WTC11 (cell line): ENCODE measurements around the gene SLC9C1. TPM values are rescaled to one million over a fixed set of nuclear protein-coding genes. Genes with fewer than 3 reads are reported as not detected.

ENCODE experiments used
- ATAC-seq: fragments of 200-7000 bp; cut with Tn5 transposase; 2 replicates; pipeline ENCODE4 v1.10.0; 2021; ENCODE audit warnings: mild to moderate bottlenecking, moderate library complexity
- CTCF ChIA-PET: fragments of 300-600 bp; sonication (Branson Sonifier 250); formaldehyde crosslinking; loops from one replicate; lab custom pipeline; 2021; ENCODE audit warnings: antibody characterized with exemption; lab: Charles Lee
- POLR2A ChIA-PET: fragments of 350-600 bp; sonication (Branson Sonifier 250); formaldehyde crosslinking; loops from one replicate; lab custom pipeline; 2021; ENCODE audit warnings: antibody characterized with exemption; lab: Charles Lee
- DNase-seq: peaks from one replicate; pipeline ENCODE4 v3.0.0; 2021; ENCODE audit warnings: low spot score
- H3K27ac Mint-ChIP-seq: 2 replicates; pipeline ENCODE4 v1.8.0; 2021; ENCODE audit warnings: mixed read lengths
- H3K27me3 Mint-ChIP-seq: 2 replicates; pipeline ENCODE4 v1.8.0; 2021; ENCODE audit warnings: low read depth, mild to moderate bottlenecking, moderate library complexity, mixed read lengths
- H3K36me3 Mint-ChIP-seq: 2 replicates; pipeline ENCODE4 v1.8.0; 2021; ENCODE audit warnings: mixed read lengths
- H3K4me1 Mint-ChIP-seq: 2 replicates; pipeline ENCODE4 v1.8.0; 2022; ENCODE audit warnings: mixed read lengths
- H3K4me3 Mint-ChIP-seq: 2 replicates; pipeline ENCODE4 v1.8.0; 2021; ENCODE audit warnings: mild to moderate bottlenecking, moderate library complexity, mixed read lengths
- H3K9me3 Mint-ChIP-seq: 2 replicates; pipeline ENCODE4 v1.8.0; 2021; ENCODE audit warnings: mixed read lengths
- CREB1 ChIP-seq: sonication (generic); formaldehyde crosslinking; IDR thresholded peaks from 2 replicates; pipeline ENCODE4 v1.8.0; 2023; ENCODE audit warnings: mild to moderate bottlenecking, missing genetic modification reagents
- ELF4 ChIP-seq: sonication (generic); formaldehyde crosslinking; IDR thresholded peaks from 2 replicates; pipeline ENCODE4 v1.8.1; 2022; ENCODE audit warnings: low read depth, mild to moderate bottlenecking, moderate library complexity, missing genetic modification reagents
- GABPB1 ChIP-seq: sonication (generic); formaldehyde crosslinking; IDR thresholded peaks from 2 replicates; pipeline ENCODE4 v1.8.1; 2023; ENCODE audit warnings: mild to moderate bottlenecking, missing genetic modification reagents
- GRHL2 ChIP-seq: fragments of 250-450 bp; sonication (Bioruptor Pico); IDR thresholded peaks from 2 replicates; pipeline ENCODE4 v1.8.0; 2022; ENCODE audit warnings: mild to moderate bottlenecking, moderate library complexity; ENCODE audit not compliant: insufficient replicate concordance, severe bottlenecking
- IRF1 ChIP-seq: sonication (generic); formaldehyde crosslinking; IDR thresholded peaks from 2 replicates; pipeline ENCODE4 v1.8.0; 2023; ENCODE audit warnings: missing genetic modification reagents
- MXD4 ChIP-seq: fragments of 250-450 bp; sonication (Bioruptor Pico); IDR thresholded peaks from 2 replicates; pipeline ENCODE4 v1.8.0; 2021; ENCODE audit warnings: mild to moderate bottlenecking, moderate library complexity, borderline replicate concordance
- PRDM15 ChIP-seq: sonication (generic); formaldehyde crosslinking; IDR thresholded peaks from 2 replicates; pipeline ENCODE4 v1.8.0; 2022; ENCODE audit warnings: missing genetic modification reagents
- RORB ChIP-seq: fragments of 250-450 bp; sonication (Bioruptor Pico); IDR thresholded peaks from 2 replicates; pipeline ENCODE4 v1.9.0; 2021; ENCODE audit warnings: mild to moderate bottlenecking
- STAT6 ChIP-seq: sonication (generic); formaldehyde crosslinking; conservative IDR thresholded peaks from 2 replicates; pipeline ENCODE4 v1.8.1; 2023; ENCODE audit warnings: mild to moderate bottlenecking, low read depth, missing genetic modification reagents, moderate library complexity
- ZNF121 ChIP-seq: sonication (generic); formaldehyde crosslinking; IDR thresholded peaks from 2 replicates; pipeline ENCODE4 v1.8.0; 2023; ENCODE audit warnings: missing genetic modification reagents
- ZNF671 ChIP-seq: fragments of 250-450 bp; sonication (Bioruptor Pico); IDR thresholded peaks from 2 replicates; pipeline ENCODE4 v1.8.0; 2021; ENCODE audit warnings: mild to moderate bottlenecking
- total RNA-seq: library from RNA; stranded (reverse); gene quantifications from 3 replicates; pipeline ENCODE4 v1.2.3, GENCODE V29; 2021
- TF ChIP-seq, protein P1 (sequence below): sonication (generic); formaldehyde crosslinking; IDR thresholded peaks from 2 replicates; pipeline ENCODE4 v1.8.1; 2023; ENCODE audit warnings: mild to moderate bottlenecking, missing genetic modification reagents
- TF ChIP-seq, protein P2 (sequence below): sonication (generic); formaldehyde crosslinking; IDR thresholded peaks from 2 replicates; pipeline ENCODE4 v1.8.1; 2023; ENCODE audit warnings: mild to moderate bottlenecking, missing genetic modification reagents, borderline replicate concordance
- TF ChIP-seq, protein P3 (sequence below): sonication (generic); formaldehyde crosslinking; IDR thresholded peaks from 2 replicates; pipeline ENCODE4 v1.8.1; 2022; ENCODE audit warnings: missing genetic modification reagents, borderline replicate concordance

The SLC9C1 gene
- total RNA-seq, 1 experiment from 2014 or later, result 3.5 TPM

GRCh38 chr3:112260563-112260962 is 33.5 kb downstream of the SLC9C1 start (continued):
- TF ChIP-seq STAT6 (no peak), ELF4 (CRISPR knock-in tag) (no peak), RORB (CRISPR knock-in tag) (no peak)

- Mint-ChIP-seq H3K9me3 (peaks cover 41% of the 10 kb centered on the region), H3K4me3 (no peak overlapping the region), H3K4me1 (no peaks in the 10 kb centered on the region), H3K36me3 (peaks cover 23% of the 10 kb centered on the region), H3K27me3 (no peaks in the 10 kb centered on the region; the same call in 1 of the 2 replicates), H3K27ac (no peak overlapping the region)
- POLR2A ChIA-PET, result no interaction called here
- no peak for DNase-seq
- TF ChIP-seq MXD4 (CRISPR knock-in tag) (no peak), GABPB1 (no peak), ZNF121 (CRISPR knock-in tag) (no peak), GRHL2 (CRISPR knock-in tag) (no peak), CREB1 (CRISPR knock-in tag) (no peak), PRDM15 (no peak), ZNF671 (CRISPR knock-in tag) (no peak), ELF4 (CRISPR knock-in tag) (no peak), IRF1 (CRISPR knock-in tag) (no peak)
- TF ChIP-seq, protein P1, sequence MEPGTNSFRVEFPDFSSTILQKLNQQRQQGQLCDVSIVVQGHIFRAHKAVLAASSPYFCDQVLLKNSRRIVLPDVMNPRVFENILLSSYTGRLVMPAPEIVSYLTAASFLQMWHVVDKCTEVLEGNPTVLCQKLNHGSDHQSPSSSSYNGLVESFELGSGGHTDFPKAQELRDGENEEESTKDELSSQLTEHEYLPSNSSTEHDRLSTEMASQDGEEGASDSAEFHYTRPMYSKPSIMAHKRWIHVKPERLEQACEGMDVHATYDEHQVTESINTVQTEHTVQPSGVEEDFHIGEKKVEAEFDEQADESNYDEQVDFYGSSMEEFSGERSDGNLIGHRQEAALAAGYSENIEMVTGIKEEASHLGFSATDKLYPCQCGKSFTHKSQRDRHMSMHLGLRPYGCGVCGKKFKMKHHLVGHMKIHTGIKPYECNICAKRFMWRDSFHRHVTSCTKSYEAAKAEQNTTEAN (CRISPR knock-in tag), result no peak
- TF ChIP-seq, protein P2, sequence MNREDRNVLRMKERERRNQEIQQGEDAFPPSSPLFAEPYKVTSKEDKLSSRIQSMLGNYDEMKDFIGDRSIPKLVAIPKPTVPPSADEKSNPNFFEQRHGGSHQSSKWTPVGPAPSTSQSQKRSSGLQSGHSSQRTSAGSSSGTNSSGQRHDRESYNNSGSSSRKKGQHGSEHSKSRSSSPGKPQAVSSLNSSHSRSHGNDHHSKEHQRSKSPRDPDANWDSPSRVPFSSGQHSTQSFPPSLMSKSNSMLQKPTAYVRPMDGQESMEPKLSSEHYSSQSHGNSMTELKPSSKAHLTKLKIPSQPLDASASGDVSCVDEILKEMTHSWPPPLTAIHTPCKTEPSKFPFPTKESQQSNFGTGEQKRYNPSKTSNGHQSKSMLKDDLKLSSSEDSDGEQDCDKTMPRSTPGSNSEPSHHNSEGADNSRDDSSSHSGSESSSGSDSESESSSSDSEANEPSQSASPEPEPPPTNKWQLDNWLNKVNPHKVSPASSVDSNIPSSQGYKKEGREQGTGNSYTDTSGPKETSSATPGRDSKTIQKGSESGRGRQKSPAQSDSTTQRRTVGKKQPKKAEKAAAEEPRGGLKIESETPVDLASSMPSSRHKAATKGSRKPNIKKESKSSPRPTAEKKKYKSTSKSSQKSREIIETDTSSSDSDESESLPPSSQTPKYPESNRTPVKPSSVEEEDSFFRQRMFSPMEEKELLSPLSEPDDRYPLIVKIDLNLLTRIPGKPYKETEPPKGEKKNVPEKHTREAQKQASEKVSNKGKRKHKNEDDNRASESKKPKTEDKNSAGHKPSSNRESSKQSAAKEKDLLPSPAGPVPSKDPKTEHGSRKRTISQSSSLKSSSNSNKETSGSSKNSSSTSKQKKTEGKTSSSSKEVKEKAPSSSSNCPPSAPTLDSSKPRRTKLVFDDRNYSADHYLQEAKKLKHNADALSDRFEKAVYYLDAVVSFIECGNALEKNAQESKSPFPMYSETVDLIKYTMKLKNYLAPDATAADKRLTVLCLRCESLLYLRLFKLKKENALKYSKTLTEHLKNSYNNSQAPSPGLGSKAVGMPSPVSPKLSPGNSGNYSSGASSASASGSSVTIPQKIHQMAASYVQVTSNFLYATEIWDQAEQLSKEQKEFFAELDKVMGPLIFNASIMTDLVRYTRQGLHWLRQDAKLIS (CRISPR knock-in tag), result no peak
- TF ChIP-seq, protein P3, sequence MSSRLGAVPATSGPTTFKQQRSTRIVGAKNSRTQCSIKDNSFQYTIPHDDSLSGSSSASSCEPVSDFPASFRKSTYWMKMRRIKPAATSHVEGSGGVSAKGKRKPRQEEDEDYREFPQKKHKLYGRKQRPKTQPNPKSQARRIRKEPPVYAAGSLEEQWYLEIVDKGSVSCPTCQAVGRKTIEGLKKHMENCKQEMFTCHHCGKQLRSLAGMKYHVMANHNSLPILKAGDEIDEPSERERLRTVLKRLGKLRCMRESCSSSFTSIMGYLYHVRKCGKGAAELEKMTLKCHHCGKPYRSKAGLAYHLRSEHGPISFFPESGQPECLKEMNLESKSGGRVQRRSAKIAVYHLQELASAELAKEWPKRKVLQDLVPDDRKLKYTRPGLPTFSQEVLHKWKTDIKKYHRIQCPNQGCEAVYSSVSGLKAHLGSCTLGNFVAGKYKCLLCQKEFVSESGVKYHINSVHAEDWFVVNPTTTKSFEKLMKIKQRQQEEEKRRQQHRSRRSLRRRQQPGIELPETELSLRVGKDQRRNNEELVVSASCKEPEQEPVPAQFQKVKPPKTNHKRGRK (CRISPR knock-in tag), result no peak
- CTCF ChIA-PET, result no interaction called here
- ATAC-seq, result no peak
These were observed 40.6 kb downstream of the SLC9C1 start for GRCh38 chr3:112253301-112253971.
